ENCODE measurements around the gene GVQW3.
"Not testable (repeated sequence)": the region's sequence is repeated elsewhere in the genome, so short reads cannot be mapped to it uniquely, and the experiment has no call there.

Gene GVQW3

DNA sequence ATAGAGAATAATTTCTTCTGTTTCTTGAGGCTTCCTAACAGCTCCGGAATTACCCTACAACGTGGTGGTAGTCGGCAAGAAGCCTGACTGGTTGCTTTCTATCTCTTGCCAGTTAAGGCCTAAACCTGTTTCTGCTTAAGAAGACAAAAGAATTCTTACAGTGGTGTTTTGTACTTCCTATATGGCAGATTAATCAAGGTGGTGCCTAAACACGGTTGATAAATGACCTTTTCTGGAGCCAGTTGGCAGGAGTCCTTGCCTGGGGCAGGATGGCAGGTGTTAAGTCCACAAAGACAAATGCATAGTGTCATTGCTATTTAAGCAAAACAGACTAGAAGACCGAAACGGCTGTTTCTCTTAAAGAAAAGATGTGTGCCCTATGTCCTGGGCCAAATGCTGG lies 9.9 kb downstream of the GVQW3 start:
- DNase-seq, result no peak

DNA sequence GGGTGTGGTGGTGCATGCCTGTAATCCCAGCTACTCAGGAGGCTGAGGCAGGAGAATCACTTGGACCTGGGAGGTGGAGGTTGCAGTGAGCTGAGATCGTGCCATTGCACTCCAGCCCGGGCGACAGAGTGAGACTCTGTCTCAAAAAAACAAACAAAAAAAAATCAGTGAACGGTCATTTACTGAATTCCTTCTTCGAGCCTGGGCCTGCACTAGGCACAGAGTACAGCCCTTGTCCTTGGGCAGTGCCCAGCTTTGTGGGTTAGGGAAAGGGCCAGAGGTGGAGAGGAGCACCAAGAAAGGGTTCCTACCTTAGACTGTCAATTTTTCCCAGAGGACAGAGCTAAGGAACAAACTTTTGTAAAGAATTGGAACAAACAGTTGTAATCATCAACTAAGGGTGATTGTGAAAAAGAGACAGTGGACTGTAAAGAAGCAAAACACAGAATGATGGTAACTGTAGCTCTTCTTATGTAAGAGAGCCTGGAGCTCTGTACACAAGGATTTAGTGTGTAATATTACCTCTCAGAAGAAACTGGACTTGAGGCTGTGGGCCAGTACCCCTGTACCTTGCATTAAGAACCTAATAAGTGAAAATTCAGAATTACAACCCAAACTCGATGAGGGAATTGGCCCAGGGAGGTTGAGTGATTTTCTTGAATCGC lies 10.8 kb downstream of the GVQW3 start:
- DNase-seq, result no peak

DNA sequence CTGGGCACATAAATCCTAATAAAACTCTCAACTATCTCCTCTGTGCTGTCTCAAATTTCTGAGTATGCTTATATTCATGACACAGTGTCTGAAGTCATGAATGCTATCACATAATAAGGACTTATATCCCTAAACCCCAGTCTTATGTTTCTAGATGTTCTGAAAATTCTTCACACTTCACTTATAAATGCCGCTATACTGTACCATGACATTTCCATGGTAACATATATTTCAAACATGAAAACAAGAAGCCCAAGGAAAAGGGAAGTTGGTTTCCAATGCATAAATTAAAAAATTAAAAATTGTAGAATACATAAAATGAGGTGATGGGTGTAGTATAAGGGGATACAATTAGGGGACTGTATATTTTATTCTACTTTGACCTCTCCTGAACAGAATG lies 11.7 kb downstream of the GVQW3 start:
- no peak for DNase-seq

DNA sequence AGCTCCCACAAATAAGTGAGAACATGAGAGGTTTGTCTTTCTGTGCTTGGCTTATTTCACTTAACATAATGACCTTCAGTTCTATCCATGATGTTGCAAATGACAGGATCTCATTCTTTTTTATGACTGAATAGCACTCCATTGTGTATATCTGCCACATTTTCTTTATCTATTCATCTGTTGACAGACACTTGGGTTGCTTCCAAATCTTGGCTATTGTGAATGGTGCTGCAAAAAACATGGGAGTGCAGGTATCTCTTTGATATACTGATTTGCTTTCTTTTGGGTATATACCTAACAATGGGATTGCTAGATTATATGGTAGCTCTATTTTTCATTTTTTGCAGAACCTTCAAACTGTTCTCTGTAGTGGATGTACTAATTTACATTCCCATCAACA lies 13.3 kb downstream of the GVQW3 start:
- no peak for DNase-seq

DNA sequence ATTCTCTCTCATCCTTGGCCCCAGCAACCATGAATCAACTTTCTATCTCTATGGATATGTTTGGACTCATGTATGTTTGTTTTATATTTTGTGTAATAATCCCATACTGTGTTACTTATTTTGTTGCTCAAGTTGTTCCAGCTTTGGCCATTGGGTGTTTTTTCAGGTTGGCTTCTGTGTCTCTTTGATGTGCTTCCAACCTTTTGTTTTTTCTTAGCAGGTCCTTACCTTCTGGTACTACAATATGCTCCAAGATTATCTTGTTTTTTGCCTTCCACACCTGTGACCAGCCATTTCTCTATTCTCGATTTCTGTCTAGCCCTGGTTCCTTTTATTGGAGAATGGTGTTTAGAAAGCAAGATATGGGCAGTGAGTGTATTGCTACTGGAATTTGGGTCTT lies 14.2 kb downstream of the GVQW3 start:
- DNase-seq, result no peak

DNA sequence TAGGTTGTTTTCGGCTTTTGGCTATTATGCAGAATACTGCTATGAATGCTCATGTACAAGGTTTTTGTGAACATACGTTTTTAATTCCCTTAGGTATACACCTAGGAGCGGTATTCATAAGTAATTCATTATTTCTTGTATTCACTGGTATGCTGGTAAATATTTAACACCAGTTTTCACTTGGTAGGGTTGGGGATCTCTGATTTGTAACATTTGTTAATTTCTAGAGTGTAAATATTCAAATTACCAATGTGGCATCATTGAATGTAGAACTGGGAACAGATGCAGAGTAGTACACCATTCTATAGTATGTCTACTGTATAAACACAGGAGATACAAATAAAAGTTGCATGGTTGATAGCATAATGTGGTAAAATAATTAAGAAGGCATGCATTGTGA lies 16.3 kb downstream of the GVQW3 start:
- DNase-seq, result no peak

DNA sequence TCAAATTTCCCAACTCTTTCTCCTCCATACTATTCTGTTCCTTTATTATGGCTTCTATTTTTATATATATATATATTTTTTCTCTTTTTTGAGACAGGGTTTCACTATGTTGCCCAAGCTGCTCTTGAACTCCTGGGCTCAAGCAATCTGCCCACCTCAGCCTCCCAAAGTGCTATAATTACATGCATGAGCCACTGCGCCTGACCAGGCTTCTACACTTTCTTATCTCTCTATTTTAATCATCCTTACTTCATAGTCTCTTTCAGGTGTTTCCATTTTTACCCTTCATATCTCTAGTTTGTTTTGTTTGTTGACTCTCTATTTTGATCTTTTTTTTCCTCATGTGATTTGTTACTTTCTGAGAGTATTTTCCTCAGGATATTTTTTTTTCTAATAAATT lies 19.8 kb downstream of the GVQW3 start:
- DNase-seq, result no peak

DNA sequence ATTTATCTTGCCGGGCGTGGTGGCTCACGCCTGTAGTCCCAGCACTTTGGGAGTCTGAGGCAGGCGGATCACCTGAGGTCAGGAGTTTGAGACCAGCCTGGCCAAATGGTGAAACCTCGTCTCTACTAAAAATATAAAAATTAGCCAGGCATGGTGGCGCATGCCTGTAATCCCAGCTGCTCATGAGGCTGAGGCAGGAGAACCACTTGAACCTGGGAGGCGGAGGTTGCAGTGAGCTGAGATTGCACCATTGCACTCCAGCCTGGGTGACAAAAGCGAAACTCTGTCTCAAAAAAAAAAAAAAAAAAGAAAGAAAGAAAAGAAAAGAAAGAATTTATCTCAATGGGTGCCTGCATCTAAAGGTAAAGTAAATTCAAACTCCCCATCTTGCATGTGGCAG lies 20.4 kb downstream of the GVQW3 start:
- not testable (repeated sequence) for DNase-seq

DNA sequence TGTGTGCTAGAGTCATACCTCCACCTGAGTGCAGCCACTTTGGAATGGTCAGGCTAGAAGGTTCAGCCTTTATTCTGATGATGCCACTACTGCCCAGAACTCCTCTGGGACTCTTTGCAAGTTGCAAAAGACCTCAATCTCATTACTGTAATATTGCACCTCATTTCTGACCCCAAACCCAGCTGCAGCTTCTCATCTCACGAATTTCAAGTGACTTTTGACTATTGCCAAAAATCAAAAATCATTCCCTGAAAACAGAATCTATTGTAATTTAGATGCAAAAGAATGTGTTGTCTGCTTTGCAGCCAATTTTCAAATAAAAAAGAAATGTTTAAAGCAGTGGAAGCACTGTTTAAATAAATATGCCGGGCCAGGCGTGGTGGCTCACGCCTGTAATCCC lies 25.2 kb downstream of the GVQW3 start:
- DNase-seq, result no peak

DNA sequence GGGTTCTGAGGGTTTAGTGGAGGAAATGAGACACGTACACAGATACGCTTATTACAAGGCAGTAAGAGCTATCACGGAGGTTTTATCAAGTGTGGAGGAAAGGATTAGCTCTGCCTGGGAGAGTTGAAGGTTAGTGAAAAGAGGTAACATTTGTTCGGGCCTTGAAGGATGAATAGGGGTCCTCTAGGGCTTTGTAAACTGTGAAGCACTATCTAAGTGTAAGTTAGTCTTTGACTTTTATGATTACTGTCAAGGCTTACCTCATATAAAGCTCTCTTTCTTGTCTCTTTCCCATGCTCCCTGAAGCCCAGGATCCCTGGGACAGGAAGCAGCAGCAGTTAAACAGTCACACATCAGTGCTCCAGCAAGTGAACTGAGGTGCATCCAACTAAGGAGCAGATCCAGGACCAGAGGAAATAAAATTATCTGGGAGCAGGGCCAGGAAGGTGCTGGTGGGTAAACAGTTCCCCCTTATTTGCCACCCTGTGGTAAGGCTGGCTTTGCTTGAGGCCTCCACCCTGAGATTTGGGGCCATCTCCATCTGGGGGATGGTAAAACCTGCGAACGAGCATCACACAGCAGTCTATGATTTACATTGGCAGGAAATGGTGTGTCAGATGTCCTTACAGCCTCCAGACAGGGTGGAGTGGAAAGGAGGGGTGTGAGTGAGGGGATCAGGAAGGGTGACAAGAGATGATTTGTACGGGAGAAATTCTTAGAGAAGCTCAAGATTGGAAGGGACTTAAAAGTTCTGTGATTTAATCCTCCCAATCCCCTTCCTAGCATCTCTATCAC lies 27.2 kb downstream of the GVQW3 start:
- DNase-seq, result no peak

DNA sequence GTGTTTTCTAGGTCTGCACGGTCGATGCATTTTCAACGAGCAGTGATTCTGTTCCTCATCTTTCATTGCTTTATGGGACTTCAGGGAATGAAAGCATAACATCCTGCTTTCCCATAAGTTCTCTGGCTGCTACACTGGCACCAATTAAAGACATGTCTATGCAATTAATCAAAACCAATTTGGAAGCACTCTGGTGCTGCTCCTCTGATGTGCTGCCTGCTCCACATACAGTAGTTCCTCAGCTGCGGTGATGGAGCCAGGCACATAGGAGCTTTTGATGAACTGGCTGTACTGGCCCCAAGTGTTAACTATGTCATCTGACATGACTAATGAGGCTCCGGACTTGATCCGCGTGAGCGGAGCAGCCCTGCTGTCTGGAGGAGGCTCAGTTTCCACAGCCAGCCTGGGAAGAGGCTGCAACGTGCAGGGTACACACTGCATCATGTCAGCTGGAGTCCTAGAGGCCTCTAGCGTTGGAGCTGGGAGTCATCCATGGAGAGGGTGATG lies 29.8 kb downstream of the GVQW3 start:
- DNase-seq, result no peak

DNA sequence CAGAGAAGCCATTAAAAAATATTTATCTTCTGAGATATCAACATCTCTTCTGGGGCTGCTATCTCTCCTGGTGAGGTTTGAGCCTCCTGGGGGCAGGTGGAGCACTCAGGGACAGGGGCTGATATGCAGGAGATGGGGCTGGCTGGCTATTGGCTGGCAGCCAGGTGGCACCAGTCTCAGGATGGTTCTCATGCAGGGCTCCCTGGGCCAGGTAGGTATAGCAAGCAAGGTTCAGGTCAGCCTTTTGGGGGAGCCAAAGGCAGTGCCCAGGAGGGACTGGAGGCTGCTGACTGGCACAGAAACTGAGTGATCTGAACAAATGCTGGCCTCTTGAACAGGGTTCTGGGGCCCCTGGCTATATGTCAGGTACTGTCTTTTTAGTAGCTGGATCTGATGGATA lies 34.0 kb downstream of the GVQW3 start:
- DNase-seq, result no peak

DNA sequence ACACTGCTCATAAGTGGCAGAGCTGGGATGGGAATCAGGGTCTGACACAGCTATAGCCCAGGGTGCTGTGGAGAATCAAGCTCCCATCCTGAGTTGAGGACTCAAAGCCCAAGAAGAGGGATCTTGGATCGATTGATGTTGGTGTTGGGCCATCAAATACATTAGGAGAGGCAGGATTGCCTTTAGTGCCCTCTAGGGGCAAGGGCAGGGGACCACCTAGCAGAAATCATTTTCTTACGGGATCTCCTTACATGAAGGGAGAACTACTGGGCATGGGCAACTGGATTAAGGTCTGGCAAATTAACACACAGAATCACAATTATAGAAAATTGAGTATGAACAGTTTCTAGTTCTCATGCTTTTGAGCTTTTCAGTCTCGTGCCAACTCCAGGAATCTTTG lies 38.8 kb downstream of the GVQW3 start:
- DNase-seq, result no peak

DNA sequence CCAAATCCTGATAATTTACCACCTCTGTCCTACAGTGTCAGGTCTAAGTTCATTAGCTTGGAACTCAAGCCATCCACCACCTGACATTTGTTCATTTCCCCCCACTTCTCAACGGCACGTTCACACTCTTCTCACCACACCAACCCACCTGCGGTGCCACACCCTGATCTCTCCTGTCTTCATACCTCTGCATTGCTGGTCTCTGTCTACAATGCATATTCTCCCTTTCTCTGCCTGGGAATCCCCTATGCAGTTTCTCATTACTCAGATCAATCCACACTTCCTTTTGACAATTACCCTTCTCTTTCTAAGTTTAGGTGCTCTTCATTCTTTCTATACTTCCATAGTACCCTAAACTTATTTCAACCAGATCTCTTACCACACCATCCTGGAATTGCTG lies 43.3 kb downstream of the GVQW3 start:
- DNase-seq, result no peak

DNA sequence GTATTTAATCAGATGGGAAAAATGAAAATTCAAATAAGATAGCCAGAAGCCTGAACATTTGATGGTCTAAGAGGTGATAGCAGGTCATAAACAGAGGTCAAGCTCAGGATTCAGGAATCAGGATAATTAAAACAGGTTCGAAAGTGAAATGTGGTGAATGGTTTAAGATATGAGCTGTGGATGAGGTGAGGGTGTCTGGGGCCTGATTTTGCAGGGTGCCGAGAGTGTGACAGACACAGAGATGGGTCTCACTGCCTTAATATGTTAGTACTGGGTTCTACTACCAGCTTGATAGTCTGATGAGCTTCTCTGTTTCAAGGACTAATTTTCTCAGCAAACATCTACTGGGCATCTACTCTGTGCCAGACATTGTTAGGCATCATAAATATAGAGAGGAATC lies 43.8 kb downstream of the GVQW3 start:
- no peak for DNase-seq

DNA sequence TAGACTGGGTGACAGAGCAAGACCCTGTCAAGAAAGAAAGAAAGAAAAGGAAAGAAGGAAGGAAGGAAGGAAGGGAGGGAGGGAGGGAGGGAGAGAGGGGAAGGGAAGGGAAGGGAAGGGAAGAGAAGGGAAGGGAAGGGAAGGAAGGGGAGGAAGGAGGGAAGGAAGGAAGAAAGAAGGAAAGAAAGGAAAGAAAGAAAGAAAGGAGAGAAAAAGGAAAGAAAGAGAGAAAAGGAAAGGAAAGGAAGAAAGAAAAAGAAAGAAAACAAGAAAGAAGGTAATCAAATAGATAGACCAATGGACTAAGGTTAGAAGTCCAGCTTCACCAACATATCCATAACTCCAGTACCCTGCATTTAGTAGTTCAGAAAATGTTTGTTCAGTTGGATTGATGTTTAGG lies 45.5 kb downstream of the GVQW3 start:
- no peak for DNase-seq

DNA sequence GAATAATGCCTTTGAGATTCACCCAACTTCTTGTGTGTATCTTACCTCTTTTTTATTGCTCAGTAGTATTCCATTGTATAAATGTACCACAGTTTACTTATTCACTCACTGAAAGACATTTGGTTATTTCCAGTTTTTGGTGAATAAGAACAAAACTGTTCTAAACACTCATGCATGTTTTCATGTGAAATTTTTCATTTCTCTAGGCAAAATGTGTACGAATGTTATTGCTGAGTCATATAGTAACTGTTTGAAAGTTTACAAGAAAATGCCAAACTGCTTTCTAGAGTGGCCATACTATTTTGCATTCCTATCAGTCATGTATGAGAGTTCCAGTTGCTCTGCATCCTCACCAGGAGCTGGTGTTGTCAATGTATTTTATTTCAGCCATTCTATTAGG lies 54.9 kb downstream of the GVQW3 start:
- DNase-seq, result no peak

DNA sequence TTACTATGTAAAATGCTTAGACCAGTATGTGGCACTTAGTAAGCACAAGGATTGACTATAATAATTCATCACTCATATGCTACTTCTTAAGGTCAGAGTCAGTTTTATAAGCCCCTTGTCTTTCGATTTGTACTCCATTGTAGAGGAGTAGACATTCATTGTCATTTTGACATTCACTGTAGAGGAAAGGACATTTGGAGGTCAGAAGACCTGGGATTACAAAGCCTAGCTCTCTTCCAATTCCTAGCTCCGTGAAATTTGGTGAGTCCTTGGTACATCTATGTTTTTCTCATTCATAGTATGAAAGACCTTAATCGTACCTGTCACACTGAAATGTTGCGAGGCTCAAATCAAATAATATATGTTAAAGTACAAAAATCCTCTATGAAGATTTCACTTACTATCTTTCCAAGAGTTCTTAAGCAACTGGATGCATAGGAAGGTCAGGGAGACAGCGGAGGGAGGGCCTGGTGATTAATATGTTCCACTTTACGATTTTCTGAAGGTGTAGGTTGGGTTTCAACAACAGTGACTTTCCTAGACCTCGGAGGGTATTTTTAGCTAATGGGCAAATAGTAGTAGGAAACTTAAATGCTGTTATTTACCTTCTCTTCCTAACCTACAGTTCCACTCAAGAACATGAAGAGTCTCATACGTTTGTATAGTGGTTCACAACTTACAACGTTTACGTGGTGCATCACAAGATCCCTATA lies 62.3 kb downstream of the GVQW3 start:
- DNase-seq, result no peak

DNA sequence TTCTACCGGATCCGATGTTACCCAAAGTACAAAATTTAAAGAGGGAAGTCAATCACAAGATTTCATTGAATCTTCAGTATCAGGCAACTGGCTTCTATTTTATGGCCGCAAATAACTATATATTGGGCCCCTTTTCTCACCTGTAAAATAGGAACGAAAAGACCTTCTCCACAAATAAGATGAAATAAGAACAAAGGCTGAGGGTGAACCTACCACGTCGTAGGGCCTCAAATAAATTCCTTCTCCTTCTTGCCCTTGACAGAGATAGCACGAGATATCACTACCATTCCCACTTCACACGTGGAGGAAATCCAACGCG lies 62.9 kb downstream of the GVQW3 start:
- no peak for DNase-seq

DNA sequence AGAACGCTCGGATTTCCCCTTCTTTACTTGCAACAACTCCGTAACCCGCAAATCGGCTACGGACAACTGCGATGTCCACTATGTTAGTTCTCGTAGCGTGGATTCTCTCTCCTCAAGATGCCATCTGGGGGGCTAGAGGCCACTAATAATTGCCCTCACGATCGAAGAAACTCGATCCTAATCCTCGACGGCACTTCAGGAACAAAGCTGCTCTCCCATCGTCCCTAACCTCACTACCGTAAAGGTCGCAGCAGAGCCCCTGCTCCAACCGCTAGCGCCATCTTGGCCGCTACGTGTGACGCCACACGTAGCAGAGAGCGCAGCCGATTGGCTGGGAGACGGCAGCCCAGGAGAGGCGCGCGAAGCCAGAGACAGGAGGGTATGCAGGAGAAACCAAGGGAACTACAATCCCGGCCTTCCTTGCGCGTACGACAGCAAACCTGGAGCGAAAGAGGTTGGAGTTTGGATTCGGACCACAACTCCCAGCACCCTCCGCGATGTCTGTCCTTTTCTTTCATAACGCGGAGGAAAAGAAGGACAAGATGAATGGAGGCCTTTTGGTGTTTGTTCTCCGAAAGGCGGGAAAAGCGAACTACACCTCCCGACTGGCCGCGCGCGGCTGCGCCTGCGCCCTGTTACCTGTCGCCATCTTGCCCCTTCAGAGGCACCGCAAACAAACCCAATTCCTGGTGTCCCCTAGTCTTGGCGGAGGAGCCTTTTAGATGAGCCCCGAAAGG lies 63.4 kb downstream of the GVQW3 start, which contains the start of gene EMSY:
EMSY (plus strand) TSS at position 635 of the 737 bp plus-strand sequence. CDS start 1,921 bp downstream, outside the sequence.
- DNase-seq, result peak; percentile 97

DNA sequence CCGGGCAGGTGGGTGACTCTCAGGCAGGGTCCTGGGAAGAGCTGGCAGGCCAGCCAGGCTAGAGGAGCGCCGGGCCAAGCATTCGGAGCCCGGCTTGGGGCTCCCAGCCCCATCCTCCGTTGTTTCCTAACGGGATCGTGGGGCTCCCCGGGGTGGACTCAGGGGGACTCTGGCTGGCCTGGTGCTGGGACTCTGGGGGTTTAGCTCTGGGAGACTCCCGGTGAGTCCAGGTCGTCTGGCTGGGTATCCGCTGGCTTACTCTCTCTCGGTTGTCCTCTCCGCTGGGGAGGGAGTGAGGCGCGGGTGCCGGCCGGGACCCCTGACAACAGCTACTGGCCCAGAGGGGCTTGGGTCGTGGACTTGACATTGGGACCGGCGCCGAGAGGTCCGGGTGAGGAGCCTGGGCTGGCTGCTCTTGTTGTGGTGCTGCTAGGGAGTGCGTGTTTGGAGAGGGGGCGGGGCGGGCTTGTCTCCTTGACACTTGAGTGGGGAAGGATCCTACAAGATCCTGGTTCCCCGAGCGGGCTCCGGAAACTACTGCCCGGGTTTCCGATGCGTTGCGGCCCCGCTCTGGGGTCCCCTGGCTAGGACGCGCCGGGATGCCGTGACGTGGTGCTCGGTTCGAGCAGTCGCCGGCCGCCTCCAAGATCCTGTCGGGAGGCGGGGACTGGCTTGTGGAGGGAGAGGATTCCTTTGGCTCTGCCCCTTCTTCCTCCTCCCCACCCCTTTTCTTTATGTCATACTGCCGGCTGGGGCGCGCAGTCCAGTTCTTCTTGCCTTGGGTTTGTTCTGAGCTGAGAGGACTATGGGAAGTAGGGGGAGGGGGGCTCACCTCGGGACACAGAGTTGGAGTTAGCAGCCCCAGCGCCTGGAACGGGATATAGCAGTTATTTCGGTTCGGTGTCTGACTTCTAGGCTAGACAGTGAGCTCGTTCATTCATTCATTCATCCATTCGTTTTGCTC lies 64.3 kb downstream of the GVQW3 start:
- peak; percentile 72 for DNase-seq

DNA sequence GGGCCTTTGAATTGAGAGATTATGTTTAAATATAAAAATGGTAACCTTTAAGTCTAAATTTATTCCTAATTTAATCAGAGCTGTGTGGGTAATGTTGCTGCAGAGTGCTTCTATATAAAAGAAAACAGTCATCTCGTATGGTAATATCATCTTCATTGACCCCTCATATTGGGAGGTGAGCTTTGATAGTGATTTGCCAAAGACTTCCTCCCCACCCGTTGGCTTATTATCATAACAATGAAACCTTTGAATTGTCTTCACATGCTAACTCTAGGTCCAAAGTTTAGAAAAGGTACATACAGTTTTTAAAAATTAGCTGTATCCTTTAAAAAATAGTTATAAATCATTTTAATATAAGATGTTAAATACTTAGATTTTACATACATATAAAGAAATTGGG lies 67.4 kb downstream of the GVQW3 start:
- DNase-seq, result no peak
